ENCODE data around the gene BEND6. TPM values are rescaled to one million over a fixed set of nuclear protein-coding genes. Genes with fewer than 3 reads are reported as not detected.

BEND6 gene
- polyA plus RNA-seq, 3 donors: 4.6 to 5.7 (median 5.2) TPM

DNA sequence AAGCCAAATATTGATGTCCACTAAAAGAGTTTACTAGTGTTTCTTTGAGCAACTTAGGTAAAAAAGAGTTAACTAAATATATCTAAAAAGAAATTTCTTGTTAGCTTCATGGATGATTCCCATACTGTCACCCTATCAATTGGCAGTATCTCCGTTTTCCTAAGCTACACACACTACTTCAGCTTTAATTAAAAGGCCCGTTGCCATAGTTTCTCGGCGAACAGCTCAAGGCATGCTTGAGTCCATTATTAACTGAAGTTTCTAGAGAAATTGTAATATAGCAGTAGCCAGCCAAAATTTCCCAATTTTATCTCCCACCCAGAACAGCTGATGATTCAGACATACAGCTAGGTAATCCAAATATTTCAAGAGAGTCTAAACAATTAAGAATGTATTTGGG, 20.0 kb upstream of the BEND6 start:
- DNase-seq (ENCODE audit: extremely low read depth in 1 of 11, low read depth in 9 of 11, low spot score in 4 of 11): no peak

- no peak for DNase-seq (ENCODE audit: extremely low read depth in 1 of 11, low read depth in 9 of 11, low spot score in 4 of 11)
Measured at GRCh38 chr6:56936466-56936865, 18.4 kb upstream of the BEND6 start.

DNA sequence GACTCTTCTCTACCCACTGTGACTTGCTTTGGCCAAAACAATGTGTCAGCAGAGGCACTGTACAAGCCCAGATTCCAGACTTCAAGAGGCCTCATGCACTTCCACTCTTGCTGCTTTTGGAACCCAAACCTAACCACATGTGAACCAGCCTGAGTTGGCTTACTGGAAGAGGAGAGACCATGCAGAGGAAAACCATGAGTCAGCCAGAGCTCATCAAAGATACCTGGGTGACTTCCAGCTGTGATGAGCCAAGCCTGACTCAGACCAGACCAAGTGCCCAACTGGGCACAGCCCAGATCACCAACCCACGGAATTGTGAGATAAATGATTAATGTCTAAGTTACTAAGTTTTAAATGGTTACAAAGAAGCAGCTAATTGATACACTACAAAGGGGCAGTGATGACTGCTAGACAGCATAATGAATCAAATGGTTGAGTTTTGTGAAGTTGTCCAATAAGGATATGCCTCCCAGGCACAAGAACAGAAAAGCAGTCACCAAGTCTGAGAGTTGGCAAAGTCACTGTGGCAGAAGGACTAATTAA, 16.2 kb upstream of the BEND6 start:
- no peak for DNase-seq (ENCODE audit: extremely low read depth in 1 of 11, low read depth in 9 of 11, low spot score in 4 of 11)

DNA sequence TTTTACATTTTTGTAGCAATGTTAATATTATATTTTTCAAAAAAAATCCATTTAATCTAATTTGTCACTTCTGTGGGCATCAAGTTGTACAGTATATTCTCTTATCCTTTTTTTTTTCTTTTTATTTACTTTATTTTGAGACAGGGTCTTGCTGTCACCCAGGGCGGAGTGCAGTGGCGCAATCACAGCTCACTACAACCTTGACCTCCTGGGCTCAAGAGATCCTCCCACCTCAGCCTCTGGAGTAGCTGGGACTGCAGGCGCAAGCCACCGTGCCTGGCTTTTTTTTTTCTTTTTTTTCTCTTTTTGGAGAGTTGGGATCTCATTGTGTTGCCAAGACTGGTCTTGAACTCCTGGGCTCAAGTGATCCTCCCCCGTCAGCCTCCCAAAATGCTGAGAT, 14.4 kb upstream of the BEND6 start:
- DNase-seq (ENCODE audit: extremely low read depth in 1 of 11, low read depth in 9 of 11, low spot score in 4 of 11): no peak

- DNase-seq (ENCODE audit: extremely low read depth in 1 of 11, low read depth in 9 of 11, low spot score in 4 of 11): no peak
Measured at GRCh38 chr6:56940977-56941376, 13.9 kb upstream of the BEND6 start.

DNA sequence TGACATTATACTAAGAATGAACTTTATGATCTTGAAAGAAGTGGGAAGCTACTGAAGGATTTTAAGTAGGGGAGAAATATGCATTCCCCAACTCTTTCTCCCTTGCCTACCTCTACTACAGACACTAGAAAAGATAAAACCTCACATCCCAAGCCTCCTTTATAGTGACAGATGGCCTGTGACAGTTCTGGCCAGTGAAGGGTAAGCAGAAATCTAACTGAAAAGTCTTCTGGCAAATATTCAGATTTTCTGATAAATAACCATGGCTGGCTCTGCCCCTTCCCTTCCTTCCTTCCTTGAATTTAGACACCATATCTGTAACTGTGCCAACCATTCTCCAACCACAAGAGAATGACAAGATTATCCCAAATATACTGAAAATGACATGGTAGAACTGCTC, 10.2 kb upstream of the BEND6 start:
- DNase-seq (ENCODE audit: extremely low read depth in 1 of 11, low read depth in 9 of 11, low spot score in 4 of 11): no peak

- no peak for DNase-seq (ENCODE audit: extremely low read depth in 1 of 11, low read depth in 9 of 11, low spot score in 4 of 11)
Measured at GRCh38 chr6:56946368-56946767, 8.5 kb upstream of the BEND6 start.

DNA sequence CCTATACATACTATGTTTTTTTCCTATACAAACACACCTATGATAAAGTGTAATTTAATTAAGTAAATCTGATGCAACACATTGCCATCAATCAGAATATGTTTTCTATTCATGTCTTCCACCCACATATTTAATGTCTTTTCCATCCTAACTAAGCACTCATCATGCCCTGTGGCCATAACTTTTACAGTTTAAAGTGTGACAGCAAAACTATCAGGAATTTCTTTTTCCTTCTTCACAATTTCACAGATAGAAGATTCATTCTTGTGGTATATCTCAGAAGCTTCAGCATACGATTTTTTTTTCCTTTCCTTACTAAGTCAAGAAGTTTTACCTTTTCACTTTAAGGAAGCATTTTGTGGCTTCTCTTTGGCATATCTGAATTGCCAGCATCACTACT, 7.0 kb upstream of the BEND6 start:
- no peak for DNase-seq (ENCODE audit: extremely low read depth in 1 of 11, low read depth in 9 of 11, low spot score in 4 of 11)

DNA sequence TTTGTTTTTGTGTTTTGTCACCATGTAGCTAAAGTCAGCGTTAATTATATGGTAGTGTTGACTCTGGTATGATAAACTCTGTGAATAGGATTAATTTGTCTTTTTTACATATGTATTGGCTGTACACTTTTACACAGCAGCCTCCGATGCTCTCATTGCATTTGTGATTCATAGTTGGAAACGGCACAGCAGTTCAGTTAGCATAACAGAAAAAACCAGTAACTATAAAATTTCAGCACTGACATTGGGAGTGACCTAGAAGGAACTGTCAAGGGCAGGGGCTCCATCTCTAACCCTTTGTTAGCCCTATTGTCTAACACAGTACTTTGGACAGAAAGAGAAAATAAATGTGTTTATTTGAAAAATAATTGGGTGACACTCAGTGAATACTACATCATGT, 5.6 kb upstream of the BEND6 start:
- no peak for DNase-seq (ENCODE audit: extremely low read depth in 1 of 11, low read depth in 9 of 11, low spot score in 4 of 11)

GRCh38 chr6:56949925-56950495, 4.9 kb upstream of the BEND6 start:
- DNase-seq (ENCODE audit: extremely low read depth in 1 of 11, low read depth in 9 of 11, low spot score in 4 of 11): no peak

GRCh38 chr6:56951049-56951831, 3.7 kb upstream of the BEND6 start:
- no peak for DNase-seq (ENCODE audit: extremely low read depth in 1 of 11, low read depth in 9 of 11, low spot score in 4 of 11)

DNA sequence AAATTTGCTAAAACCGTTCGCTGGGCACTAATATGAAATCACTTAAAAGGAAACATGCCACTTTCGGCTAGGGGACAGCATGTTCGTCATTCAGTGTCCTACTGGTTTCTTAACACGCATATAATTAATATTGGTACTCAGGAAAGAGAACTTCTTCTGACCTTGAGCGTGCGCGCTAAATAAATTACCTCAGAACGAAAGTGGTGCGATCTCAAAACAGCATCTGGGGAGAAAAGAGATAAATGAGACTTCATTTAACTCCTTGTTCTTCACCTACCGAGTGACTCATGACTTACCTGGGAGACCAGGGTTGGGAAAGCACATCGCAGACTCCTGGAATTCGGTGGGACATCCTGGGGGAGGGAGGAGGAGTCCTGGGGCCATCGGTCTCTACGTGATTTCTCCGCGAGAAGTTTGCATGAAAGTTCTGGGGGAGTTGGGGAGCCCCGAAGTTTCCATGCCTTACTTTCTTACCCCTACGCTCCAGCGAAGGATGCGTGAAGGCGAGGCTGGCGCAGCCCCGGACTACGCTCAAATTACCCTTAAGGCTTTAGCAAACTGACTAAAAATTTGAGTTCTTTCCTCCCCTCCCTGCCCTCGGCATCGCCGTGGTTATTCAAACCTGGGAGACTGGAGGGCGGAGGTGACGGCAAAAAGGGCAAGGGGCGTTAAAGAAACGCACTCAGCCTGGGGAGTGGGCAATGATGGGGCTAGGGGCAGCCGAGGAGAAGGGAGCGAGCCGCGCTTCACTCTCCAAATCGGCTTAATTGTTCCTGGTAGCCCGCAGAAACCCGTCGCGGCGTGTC, 1.1 kb upstream of the BEND6 start:
- no peak for DNase-seq (ENCODE audit: extremely low read depth in 1 of 11, low read depth in 9 of 11, low spot score in 4 of 11)

- peak in 8 of 11 donors; percentile 50 to 68 (median 62) for DNase-seq (ENCODE audit: extremely low read depth in 1 of 11, low read depth in 9 of 11, low spot score in 4 of 11)
Measured at GRCh38 chr6:56955171-56956155, 556 bp downstream of the BEND6 start.

DNA sequence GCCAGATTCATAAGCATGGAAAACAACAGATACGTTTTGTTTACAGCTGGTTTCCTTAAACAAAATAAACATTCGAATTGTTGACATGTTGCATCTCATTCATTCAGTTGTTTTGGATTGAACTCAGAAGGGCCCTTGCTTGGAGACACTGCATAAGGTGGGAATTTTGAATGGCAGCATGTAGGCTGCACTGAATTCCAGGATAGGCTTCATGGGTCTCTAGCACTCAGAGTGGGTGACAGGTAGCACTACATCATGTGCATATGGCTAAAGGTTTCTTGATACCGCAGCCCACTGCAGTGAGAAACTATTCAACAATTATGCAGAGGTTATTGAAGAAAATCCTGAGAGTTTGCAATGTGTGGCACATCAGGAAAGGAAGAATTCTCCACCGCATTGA, 1.6 kb downstream of the BEND6 start:
- no peak for DNase-seq (ENCODE audit: extremely low read depth in 1 of 11, low read depth in 9 of 11, low spot score in 4 of 11)

GRCh38 chr6:56957856-56958255, 2.9 kb downstream of the BEND6 start:
- no peak for DNase-seq (ENCODE audit: extremely low read depth in 1 of 11, low read depth in 9 of 11, low spot score in 4 of 11)

- no peak for DNase-seq (ENCODE audit: extremely low read depth in 1 of 11, low read depth in 9 of 11, low spot score in 4 of 11)
Measured at GRCh38 chr6:56958481-56958880, 3.6 kb downstream of the BEND6 start.

- no peak for DNase-seq (ENCODE audit: extremely low read depth in 1 of 11, low read depth in 9 of 11, low spot score in 4 of 11)
Measured at GRCh38 chr6:56959094-56959493, 4.2 kb downstream of the BEND6 start.

DNA sequence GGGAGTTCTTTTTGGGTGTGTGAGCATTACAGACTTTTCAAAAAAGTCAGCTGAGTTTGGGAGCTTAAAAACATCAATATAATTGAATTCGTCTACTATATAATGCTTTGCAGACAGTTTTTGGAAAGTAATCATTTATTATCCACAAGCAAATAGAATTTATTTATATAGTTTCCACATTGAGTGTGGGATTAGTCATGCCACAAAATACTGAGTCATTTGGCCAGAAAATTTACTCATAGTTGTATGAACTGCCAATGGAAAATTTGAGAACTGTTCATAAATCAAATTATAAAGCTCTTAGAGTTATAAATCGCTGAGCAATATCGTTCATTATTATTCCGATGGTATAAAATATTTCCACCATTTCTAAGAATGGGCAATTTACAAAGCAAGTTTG, 5.0 kb downstream of the BEND6 start:
- DNase-seq (ENCODE audit: extremely low read depth in 1 of 11, low read depth in 9 of 11, low spot score in 4 of 11): no peak

- no peak for DNase-seq (ENCODE audit: extremely low read depth in 1 of 11, low read depth in 9 of 11, low spot score in 4 of 11)
Measured at GRCh38 chr6:56961151-56961550, 6.2 kb downstream of the BEND6 start.

Measured in renal cortex interstitium (tissue), 11 donors.